CD4-positive, alpha-beta T cell treated with Interleukin-6 at 100 ng/mL for 8 hours (primary cell): Measurements from ENCODE around the gene MRPL44.

ENCODE experiments used
- DNase-seq: peaks from one replicate; pipeline ENCODE4 v3.0.0-alpha.2; 2020; ENCODE audit warnings: mixed read lengths, low spot score

Gene MRPL44

DNA sequence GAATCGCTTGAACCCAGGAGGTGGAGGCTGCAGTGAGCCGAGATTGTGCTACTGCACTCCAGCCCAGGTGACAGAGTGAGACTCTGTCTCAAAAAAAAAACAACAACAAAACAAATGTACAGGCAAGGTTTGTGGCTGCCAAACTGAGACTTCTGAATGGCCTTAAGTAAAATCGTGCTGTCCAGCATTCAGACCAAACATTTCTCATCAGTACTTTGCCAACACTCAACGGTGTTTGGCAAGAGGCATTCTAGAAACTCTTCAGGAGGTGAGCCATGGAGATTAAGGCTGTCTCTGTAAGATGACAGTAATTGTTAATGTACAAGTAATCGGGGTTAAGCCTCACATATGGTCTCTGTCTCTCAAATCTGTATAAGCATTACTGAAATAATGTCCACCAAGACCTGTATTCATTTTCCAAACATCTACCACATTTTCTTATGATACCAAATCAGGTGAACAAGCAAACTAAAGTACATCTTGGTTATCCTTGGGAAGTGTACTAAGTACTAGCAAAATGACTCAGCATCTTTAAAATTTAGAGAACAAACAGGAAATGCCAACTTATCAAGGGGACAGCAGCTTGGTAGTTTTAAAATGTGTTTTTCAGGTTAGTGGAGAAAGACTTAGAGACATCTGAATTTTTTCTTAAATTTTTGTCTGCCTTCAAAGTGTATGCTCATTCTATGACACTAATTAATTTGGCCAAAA lies 52.5 kb downstream of the MRPL44 start:
- DNase-seq, result no peak

DNA sequence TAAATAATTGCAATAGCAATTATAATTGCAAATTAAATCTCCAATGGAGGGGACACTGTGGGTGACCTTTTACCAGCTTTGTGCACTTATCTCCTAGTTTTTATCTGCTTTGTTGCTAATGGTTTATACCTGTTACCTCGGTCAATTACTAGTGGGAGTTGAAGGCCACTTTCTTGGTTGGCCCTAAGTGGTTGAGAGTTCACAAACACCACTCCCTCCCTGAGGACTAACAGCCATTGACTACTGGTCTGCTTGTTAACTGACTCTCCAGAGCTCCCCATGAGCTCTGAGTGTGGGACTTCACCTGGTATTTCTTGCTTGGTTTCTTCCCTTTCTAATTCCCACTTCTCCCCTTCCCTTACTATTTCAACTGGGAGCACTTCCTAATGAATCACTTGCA lies 54.6 kb downstream of the MRPL44 start:
- DNase-seq, result no peak

DNA sequence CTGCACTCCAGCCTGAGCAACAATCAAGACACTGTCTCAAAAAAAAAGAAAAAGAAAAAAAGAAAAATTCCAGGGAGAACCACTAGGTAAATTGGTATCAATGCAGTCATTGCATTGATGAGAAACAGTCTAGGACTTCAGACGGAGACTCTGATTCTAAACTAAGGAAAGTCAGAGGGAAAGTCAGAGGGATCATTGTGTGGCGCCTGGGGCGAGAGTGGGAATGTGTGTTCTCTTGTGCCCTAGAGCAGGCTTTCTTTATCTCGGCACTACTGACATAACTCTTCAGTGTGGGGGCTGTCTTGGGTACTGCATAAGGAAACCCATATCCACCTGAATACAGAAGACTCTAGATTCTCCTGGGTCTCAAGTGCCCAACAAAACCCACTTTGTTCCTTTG lies 57.1 kb downstream of the MRPL44 start:
- DNase-seq, result no peak

DNA sequence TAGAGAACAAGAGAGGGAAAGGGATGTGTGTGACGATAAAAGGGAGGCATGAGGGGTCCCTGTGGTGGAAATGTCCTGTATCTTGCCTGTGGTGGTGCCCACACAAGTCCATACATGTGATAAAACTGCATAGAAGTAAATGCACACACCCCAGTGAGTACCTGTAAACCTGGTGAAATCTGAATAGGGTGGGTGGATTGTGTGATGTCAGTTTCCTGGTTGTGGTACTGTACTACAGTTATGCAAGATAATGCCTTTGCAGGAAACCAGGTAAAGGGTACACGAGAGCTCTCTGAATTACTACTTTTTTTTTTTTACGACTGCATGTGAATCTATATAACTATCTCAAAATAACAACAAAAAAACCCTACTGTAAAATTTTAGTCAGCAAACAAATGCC lies 59.7 kb downstream of the MRPL44 start:
- no peak for DNase-seq
